HL-60/S4 treated with phorbol 12-myristate 13-acetate at 8.2 ng/mL for 4 days and 3 days (cell line): ENCODE data around the gene TPT1.
"Not testable (repeated sequence)": the region's sequence is repeated elsewhere in the genome, so short reads cannot be mapped to it uniquely, and the experiment has no call there.

Experiments
- in situ Hi-C: fragments of 300-500 bp; cut with MboI; formaldehyde crosslinking; loops from 2 replicates; pipeline ENCODE4 v1.15.0; 2022; ENCODE audit warnings: low sequenced_read_pairs

The TPT1 gene

GRCh38 chr13:45341034-45341798, at the start of gene TPT1:
TPT1 (minus strand) TSS chr13:45341183; CDS start chr13:45341069, 114 bp downstream.
- in situ Hi-C loops, result no loop called here

DNA sequence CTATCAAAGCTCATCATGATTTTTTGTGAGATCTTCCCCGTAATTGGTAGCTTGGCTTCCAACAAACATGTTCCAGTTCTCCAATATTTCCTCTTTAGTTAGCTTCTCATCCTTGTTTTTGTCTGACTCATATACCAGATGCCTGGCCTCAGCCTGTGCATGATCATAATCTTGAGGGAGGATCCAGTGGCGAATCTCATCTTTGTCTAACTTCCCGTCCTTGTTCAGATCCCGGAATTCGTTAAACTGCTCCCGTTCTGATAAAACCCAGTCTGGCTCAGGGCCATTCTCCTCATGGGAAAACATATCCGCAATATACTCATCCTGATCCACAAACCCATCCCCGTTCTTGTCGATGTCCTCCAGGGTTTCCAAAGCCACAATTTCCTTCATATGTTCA, 49.4 kb upstream of the TPT1 start:
- in situ Hi-C loops, result not testable (repeated sequence)

- in situ Hi-C loops, result no loop called here
These were observed 47.7 kb upstream of the TPT1 start for GRCh38 chr13:45388664-45389063.

DNA sequence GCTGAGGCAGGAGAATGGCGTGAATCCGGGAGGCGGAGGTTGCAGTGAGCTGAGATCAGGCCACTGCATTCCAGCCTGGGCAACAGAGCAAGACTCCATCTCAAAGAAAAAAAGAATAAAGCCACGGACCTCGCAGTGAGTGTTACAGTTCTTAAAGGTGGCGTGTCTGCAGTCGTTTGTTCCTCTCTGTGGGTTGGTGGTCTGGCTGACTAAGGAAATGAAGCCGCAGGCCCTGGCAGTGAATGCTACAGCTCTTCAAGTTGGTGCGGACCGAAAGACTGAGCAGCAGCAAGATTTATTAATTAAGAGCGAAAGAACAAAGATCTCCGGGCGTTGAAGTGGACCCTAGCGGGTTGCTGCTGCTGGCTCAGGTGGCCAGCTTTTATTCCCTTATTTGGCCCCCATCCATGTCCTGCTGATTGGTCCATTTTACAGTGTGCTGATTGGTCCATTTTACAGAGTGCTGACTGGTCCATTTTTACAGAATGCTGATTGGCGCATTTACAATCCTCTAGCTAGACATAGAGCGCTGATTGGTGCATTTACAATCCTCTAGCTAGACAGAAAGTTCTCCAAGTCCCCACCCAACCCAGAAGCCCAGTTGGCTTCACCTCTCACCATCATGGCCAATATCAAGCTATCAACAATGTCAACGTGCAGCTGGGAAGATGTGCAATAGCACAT, 46.1 kb upstream of the TPT1 start:
- in situ Hi-C loops, result not testable (repeated sequence)

DNA sequence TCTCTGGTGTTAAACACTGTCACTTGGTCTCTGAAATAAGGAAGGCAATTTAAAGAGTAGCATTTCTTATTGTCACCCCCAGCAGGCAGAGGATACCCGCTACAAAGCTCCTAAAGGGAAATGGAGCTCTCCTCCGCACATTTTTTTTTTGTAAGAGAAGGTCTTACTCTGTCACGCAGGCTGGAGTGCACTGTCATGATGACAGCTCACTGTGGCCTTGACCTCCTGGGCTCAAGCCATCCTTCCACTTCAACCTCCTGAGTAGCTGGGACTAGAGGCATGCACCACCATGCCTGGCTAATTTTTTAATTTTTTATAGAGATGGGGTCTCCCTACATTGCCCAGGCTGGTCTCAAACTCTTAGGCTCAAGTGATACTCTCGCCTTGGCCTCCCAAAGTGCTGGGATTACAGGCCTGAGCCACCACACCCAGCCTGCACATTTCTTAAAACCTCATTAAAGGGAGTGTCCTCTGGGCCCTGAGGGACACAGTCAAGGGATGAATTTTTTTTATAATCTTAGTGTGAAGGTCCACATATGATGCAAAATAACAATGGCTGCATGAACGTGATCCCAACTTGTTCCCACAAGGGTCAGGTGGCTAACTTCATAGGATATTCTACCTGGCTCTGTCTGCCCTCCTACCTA, 45.0 kb upstream of the TPT1 start:
- in situ Hi-C loops, result no loop called here

DNA sequence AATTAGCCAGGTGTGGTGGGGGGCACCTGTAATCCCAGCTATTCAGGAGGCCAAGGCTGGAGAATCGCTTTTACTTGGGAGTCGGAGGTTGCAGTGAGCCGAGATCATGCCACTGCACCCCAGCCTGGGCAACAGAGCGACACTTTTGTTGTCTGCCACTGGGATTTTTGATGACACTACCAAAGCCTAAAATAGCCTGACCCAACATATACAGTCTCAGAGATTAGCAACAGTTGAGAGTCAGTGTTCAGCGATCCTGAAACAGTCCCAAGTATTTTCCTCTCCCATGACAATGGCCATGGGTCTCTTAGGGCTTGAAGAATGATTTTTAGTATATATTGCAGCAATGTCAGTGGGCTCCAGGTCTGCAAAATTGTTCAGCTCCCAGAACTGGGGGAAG, 44.3 kb upstream of the TPT1 start:
- in situ Hi-C loops, result no loop called here

GRCh38 chr13:45384474-45385174, 43.6 kb upstream of the TPT1 start:
- in situ Hi-C loops, result no loop called here

- in situ Hi-C loops, result not testable (repeated sequence)
These were observed 41.8 kb upstream of the TPT1 start for GRCh38 chr13:45382739-45383138.

DNA sequence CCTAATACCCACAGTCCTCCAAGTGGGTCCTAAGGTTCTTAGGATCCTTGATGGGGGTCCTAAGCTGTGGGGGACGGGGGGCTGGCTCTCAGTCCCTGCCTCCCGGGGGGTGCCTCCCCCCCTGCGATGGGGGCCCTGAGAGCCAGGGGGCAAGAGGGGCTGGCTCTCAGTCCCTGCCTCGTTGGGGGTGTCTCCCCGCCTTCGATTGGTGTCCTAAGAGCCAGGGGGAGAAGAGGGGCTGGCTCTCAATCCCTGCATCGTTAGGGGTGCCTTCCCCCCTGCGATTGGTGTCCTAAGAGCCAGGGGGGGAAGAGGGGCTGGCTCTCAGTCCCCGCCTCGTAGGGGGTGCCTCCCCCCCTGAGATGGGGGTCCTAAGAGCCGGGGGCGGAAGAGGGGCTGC, 40.2 kb upstream of the TPT1 start:
- in situ Hi-C loops, result no loop called here

- in situ Hi-C loops, result not testable (repeated sequence)
These were observed 39.7 kb upstream of the TPT1 start for GRCh38 chr13:45380708-45381107.

DNA sequence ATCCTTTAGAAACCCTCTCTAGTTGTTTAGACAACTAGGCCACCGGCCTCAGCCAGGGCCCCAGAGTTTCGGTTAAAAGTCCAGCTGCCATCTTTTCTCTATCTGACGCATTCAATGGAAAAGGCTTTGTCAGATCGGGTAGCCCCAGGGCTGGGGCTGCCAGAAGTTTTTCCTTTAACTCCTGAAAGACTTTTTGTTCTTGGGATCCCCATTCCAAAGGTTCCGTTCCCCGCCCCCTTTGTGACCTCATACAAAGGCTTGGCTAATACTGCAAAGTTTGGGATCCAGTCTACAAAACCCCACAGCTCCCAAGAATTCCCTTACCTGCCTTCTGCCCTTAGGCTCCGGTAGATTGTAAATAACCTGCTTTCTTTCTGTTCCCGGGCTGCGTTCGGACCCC, 38.5 kb upstream of the TPT1 start:
- in situ Hi-C loops, result not testable (repeated sequence)

DNA sequence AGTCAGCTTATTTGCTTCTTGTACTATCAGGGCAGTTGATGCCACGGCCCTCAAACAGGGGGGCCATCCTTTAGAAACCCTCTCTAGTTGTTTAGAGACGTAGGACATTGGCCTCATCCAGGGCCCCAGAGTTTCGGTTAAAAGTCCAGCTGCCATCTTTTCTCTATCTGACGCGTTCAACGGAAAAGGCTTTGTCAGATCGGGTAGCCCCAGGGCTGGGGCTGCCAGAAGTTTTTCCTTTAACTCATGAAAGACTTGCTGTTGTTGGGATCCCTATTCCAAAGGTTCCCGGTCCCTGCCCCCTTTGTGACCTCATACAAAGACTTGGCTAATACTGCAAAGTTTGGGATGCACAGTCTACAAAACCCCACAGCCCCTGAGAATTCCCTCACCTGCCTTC, 37.8 kb upstream of the TPT1 start:
- in situ Hi-C loops, result not testable (repeated sequence)

DNA sequence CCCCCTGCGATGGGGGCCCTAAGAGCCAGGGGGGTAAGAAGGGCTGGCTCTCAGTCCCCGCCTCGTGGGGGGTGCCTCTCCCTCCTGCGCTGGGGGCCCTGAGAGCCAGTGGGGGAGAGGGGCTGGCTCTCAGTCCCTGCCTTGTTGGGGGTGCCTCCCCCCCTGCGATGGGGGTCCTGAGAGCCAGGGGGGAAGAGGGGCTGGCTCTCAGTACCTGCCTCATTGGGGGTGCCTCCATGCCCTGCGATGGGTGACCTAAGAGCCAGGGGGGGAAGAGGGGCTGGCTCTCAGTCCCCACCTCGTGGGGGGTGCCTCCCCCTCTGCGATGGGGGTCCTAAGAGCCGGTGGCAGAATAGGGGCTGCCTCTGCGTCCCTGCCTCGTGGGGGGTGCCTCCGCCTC, 36.3 kb upstream of the TPT1 start:
- in situ Hi-C loops, result not testable (repeated sequence)

GRCh38 chr13:45376651-45377050, 35.7 kb upstream of the TPT1 start:
- in situ Hi-C loops, result not testable (repeated sequence)

DNA sequence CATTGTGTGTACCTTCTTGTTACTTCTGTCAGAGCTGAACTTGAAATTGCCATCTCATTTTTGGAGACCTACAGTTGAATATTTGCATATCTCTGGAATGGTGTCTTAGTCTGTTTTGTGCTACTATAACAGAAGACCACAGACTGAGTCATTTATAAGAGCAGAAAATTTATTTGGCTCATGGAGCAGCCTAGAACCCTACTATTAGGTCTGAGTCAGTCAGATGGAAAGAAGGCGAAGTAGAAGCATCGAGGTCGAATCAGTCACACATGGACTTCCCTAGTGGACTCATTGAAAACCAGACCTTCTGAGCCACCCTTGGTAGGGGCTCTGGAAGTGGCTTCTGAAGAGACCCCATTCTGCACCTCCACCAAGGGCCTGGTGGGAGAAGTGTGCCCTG, 33.9 kb upstream of the TPT1 start:
- in situ Hi-C loops, result no loop called here

- in situ Hi-C loops, result no loop called here
These were observed 32.2 kb upstream of the TPT1 start for GRCh38 chr13:45373162-45373547.

DNA sequence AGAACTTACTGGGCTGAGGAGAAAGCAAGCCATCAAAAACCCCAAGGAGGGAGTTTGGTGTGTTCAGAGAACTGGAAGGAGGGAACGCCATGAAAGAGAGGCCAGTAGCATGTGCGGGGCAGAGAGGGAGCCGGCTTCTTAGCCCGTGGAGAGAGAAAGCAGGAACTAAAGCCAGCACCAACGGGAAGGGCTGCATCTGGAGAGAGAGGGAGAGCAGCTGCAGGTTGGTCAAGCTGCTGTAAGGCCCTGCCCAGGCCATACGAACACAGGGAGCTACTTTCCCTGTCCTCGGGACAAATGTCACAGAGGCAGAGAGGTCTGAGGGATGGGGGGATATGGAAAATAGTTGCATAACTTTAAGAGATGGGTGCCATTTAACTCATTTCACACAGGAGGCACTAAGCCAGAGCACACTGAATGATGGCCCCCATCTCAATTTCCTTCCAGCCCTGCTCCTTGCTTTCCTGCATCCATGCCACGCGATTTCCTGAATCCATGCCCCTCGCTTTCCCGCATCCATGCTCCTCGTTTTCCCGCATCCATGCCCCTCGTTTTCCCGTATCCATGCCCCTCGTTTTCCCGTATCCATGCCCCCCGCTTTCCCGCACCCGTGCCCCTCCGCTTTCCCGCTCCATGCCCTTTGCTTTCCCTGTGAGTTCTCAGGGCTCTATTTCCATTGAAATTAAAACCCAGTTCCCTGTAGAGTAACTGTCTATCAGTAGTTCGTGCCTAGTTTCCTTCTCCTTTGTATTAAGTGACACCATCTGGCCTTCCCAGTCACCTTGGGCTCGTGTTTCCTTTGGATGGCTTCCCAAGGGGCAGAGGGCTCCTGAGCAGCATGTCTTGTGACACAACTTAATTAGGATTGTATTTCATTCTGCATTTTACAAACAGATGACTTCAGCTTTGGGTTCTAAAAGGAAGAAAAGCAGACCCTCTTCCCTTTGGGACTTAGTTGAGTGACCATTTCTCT, 31.5 kb upstream of the TPT1 start:
- in situ Hi-C loops, result no loop called here

GRCh38 chr13:45370922-45371406, 30.0 kb upstream of the TPT1 start:
- in situ Hi-C loops, result no loop called here

GRCh38 chr13:45369116-45369515, 28.1 kb upstream of the TPT1 start:
- in situ Hi-C loops, result no loop called here

DNA sequence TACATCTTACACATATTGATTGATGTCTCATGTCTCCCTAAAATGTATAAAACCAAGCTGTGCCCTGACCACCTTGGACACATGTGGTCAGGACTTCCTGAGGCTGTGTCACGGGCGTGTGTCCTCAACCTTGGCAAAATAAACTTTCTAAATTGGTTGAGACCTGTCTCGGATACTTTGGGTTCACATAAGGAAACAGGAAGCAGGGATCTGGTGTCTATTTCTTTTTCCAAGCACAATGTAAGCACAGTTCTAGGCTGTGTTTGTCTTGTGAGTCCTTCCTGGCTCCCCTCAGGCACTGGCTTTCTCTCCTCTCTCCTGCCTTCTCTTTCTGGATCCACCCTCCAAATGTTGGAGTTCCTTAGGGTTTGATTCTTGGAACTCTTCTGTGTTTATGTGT, 27.6 kb upstream of the TPT1 start:
- in situ Hi-C loops, result no loop called here
